Measurements from ENCODE around the gene DGCR8. TPM values are rescaled to one million over a fixed set of nuclear protein-coding genes. Genes with fewer than 3 reads are reported as not detected.

Gene DGCR8
- total RNA-seq, 1 donor from 2014 or later = 29.0 TPM

DNA sequence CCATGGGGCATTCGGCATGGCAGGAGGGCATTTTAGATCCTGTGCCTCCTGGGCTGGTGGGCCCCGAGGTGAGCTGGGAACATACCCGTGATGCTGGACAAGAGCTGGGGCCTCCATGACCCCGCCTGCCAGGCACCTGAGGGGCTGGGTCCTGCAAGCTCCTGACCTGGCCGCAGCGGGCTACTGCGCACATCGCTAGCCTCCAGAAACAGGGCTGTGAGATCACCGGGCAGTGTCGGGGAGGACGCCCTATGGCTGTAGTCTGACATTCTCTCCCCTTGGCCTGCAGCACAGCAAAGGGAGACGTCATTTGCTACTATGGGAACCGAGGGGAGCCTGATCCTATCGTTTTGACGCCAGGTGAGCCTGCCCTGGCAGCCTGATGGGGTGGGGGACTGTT is 24.4 kb upstream of the DGCR8 start:
- Mint-ChIP-seq H3K4me1 (ENCODE audit: low read depth, unreplicated experiment) (peaks cover 2% of the 10 kb centered on the region), H3K4me3 (ENCODE audit: unreplicated experiment) (no peak overlapping the region), H3K27ac (ENCODE audit: unreplicated experiment) (no peak overlapping the region), H3K27me3 (ENCODE audit: low read depth, unreplicated experiment) (no peaks in the 10 kb centered on the region), H3K36me3 (ENCODE audit: low read depth, unreplicated experiment) (peaks cover 26% of the 10 kb centered on the region), H3K9me3 (ENCODE audit: unreplicated experiment) (no peaks in the 10 kb centered on the region)
- no peaks in the 10 kb centered on the region for H3K4me1 ChIP-seq (ENCODE audit: insufficient read depth, low read length)
- no peak overlapping the region for H3K9ac ChIP-seq (ENCODE audit: low read length)
- DNase-seq (ENCODE audit: low read depth) = no peak
- H3K9me3 ChIP-seq (ENCODE audit: insufficient read depth, low read depth, low read length) = no peaks in the 10 kb centered on the region
- no peak overlapping the region for H3K27ac ChIP-seq (ENCODE audit: low read depth, low read length)
- H3K4me2 ChIP-seq (ENCODE audit: low read length) = no peak overlapping the region
- H3K36me3 ChIP-seq (ENCODE audit: insufficient read depth, low read length) = no peaks in the 10 kb centered on the region
- H4K20me1 ChIP-seq (ENCODE audit: insufficient read depth, low read length) = peaks cover 5% of the 10 kb centered on the region
- FAIRE-seq = no peak
- TF ChIP-seq EZH2 (IDR thresholded peaks at IDR 0.05; ENCODE audit: insufficient read depth, low read length) (no peak), CTCF (IDR thresholded peaks at IDR 0.05; ENCODE audit: insufficient read depth, low read depth, low read length) (no peak)
- no peaks in the 10 kb centered on the region for H3K27me3 ChIP-seq (ENCODE audit: insufficient read depth, low read length)
- H3K4me3 ChIP-seq (ENCODE audit: insufficient read depth, low read depth, low read length) = no peak overlapping the region
- H2AFZ ChIP-seq (ENCODE audit: low read depth, low read length) = no peak overlapping the region
- H3K79me2 ChIP-seq (ENCODE audit: insufficient read depth, low read length) = no peaks in the 10 kb centered on the region

GRCh38 chr22:20056161-20056560 is 23.9 kb upstream of the DGCR8 start:
- Mint-ChIP-seq H3K4me3 (ENCODE audit: unreplicated experiment) (no peak overlapping the region), H3K27ac (ENCODE audit: unreplicated experiment) (no peak overlapping the region)

More at GRCh38 chr22:20056161-20056560, 23.9 kb upstream of the DGCR8 start:
- no peak overlapping the region for H3K4me3 ChIP-seq (ENCODE audit: insufficient read depth, low read depth, low read length)
- Mint-ChIP-seq H3K9me3 (ENCODE audit: unreplicated experiment) (no peaks in the 10 kb centered on the region), H3K27me3 (ENCODE audit: low read depth, unreplicated experiment) (no peaks in the 10 kb centered on the region), H3K4me1 (ENCODE audit: low read depth, unreplicated experiment) (peaks cover 2% of the 10 kb centered on the region), H3K36me3 (ENCODE audit: low read depth, unreplicated experiment) (peaks cover 26% of the 10 kb centered on the region)
- H3K9ac ChIP-seq (ENCODE audit: low read length) = no peak overlapping the region
- DNase-seq (ENCODE audit: low read depth) = no peak
- no peaks in the 10 kb centered on the region for H3K79me2 ChIP-seq (ENCODE audit: insufficient read depth, low read length)
- no peak for FAIRE-seq
- no peak overlapping the region for H3K4me2 ChIP-seq (ENCODE audit: low read length)
- no peaks in the 10 kb centered on the region for H3K36me3 ChIP-seq (ENCODE audit: insufficient read depth, low read length)
- no peak overlapping the region for H2AFZ ChIP-seq (ENCODE audit: low read depth, low read length)
- H3K4me1 ChIP-seq (ENCODE audit: insufficient read depth, low read length) = peaks cover 2% of the 10 kb centered on the region
- H3K27ac ChIP-seq (ENCODE audit: low read depth, low read length) = no peak overlapping the region
- H3K27me3 ChIP-seq (ENCODE audit: insufficient read depth, low read length) = no peaks in the 10 kb centered on the region
- H3K9me3 ChIP-seq (ENCODE audit: insufficient read depth, low read depth, low read length) = no peaks in the 10 kb centered on the region
- TF ChIP-seq EZH2 (IDR thresholded peaks at IDR 0.05; ENCODE audit: insufficient read depth, low read length) (no peak), CTCF (IDR thresholded peaks at IDR 0.05; ENCODE audit: insufficient read depth, low read depth, low read length) (no peak)
- H4K20me1 ChIP-seq (ENCODE audit: insufficient read depth, low read length) = peaks cover 10% of the 10 kb centered on the region

Measured in astrocyte (in vitro differentiated cells and primary cell).